B cell (primary cell): Measurements from ENCODE around the gene CNRIP1. TPM values are rescaled to one million over a fixed set of nuclear protein-coding genes. Genes with fewer than 3 reads are reported as not detected.

Experiments
- ATAC-seq: fragments of 200-7000 bp; cut with Tn5 transposase; one replicate; pipeline ENCODE4 v1.10.0; 2021; ENCODE audit warnings: low read depth, mild to moderate bottlenecking, moderate number of reproducible peaks, moderate library complexity
- CTCF ChIA-PET: fragments of 350-600 bp; sonication (Branson Sonifier 250); formaldehyde crosslinking; loops from one replicate; lab custom pipeline; 2021; ENCODE audit warnings: antibody characterized with exemption, inconsistent platforms; lab: Charles Lee
- POLR2A ChIA-PET: fragments of 350-600 bp; sonication (Branson Sonifier 250); formaldehyde crosslinking; loops from one replicate; lab custom pipeline; 2021; ENCODE audit warnings: antibody characterized with exemption; lab: Charles Lee
- DNase-seq: peaks from one replicate; pipeline ENCODE4 v3.0.0; 2013
- H2AFZ ChIP-seq: 2 replicates; pipeline ENCODE4 v1.6.1; 2012; ENCODE audit warnings: mild to moderate bottlenecking, low read depth, low read length; ENCODE audit not compliant: insufficient read depth, poor library complexity, severe bottlenecking
- H3K27ac ChIP-seq, 2 donors: 1 replicate in 1 of 2; 2 replicates in 1 of 2; pipeline ENCODE4 v1.5.1; 2012 to 2013; ENCODE audit warnings: low read length in 2 of 2, mild to moderate bottlenecking in 2 of 2, moderate library complexity in 1 of 2
- H3K27me3 ChIP-seq, 4 experiments: fragments of 200-600 bp in 1 of 4; sonication (generic) in 1 of 4; replicated peaks in 1 of 4; 1 replicate in 2 of 4; 2 replicates in 2 of 4; pipeline versions ENCODE4 v1.6.1 to v1.7.0; 2013 to 2016; ENCODE audit warnings: low read length in 3 of 4, mild to moderate bottlenecking in 2 of 4, mixed read lengths in 1 of 4, moderate library complexity in 1 of 4; ENCODE audit not compliant: insufficient read depth in 4 of 4, control insufficient read depth in 3 of 4; ENCODE audit errors: control extremely low read depth in 1 of 4
- H3K36me3 ChIP-seq, 2 experiments: replicated peaks in 1 of 2; 1 replicate in 1 of 2; 2 replicates in 1 of 2; pipeline versions ENCODE4 v1.6.1 to v1.7.1; 2013; ENCODE audit warnings: low read length in 1 of 2; ENCODE audit not compliant: insufficient read depth in 2 of 2, control insufficient read depth in 1 of 2; ENCODE audit errors: control extremely low read depth in 1 of 2, extremely low read depth in 1 of 2
- H3K4me1 ChIP-seq, 2 donors: fragments of 200-600 bp in 1 of 2; sonication (generic) in 1 of 2; 1 replicate in 1 of 2; 2 replicates in 1 of 2; pipeline versions ENCODE4 v1.5.1 to v1.6.1; 2013 to 2017; ENCODE audit warnings: low read length in 2 of 2; ENCODE audit not compliant: control insufficient read depth in 2 of 2, insufficient read depth in 2 of 2
- H3K4me2 ChIP-seq: replicated peaks from 2 replicates; pipeline ENCODE3; 2012; ENCODE audit warnings: mild to moderate bottlenecking, low read depth, low read length; ENCODE audit not compliant: poor library complexity, severe bottlenecking
- H3K4me3 ChIP-seq, 5 experiments: fragments of 200-600 bp in 1 of 5; sonication (generic) in 1 of 5; 1 replicate in 3 of 5; 2 replicates in 2 of 5; pipeline versions ENCODE4 v1.5.1 to v1.7.0; 2011 to 2016; ENCODE audit warnings: low read length in 4 of 5, mild to moderate bottlenecking in 4 of 5, low read depth in 2 of 5, control low read depth in 1 of 5, moderate library complexity in 1 of 5; ENCODE audit not compliant: insufficient read depth in 1 of 5; ENCODE audit errors: control extremely low read depth in 1 of 5, extremely low read depth in 1 of 5
- H3K79me2 ChIP-seq: fragments of 200-600 bp; sonication (generic); one replicate; pipeline ENCODE4 v1.6.0; 2016; ENCODE audit warnings: low read length; ENCODE audit not compliant: control insufficient read depth, insufficient read depth
- H3K9ac ChIP-seq: fragments of 200-600 bp; sonication (generic); 2 replicates; pipeline ENCODE4 v1.6.1; 2017; ENCODE audit warnings: mild to moderate bottlenecking, low read length, moderate library complexity
- H3K9me3 ChIP-seq, 3 donors: one replicate each; pipeline versions ENCODE4 v1.6.1 to v1.7.1; 2013; ENCODE audit warnings: low read length in 2 of 3; ENCODE audit not compliant: control insufficient read depth in 2 of 3, insufficient read depth in 1 of 3; ENCODE audit errors: control extremely low read depth in 1 of 3
- H4K20me1 ChIP-seq: 2 replicates; pipeline ENCODE4 v1.6.0; 2012; ENCODE audit warnings: mild to moderate bottlenecking, low read length; ENCODE audit not compliant: insufficient read depth, control insufficient read depth, poor library complexity, severe bottlenecking
- H3K27ac Mint-ChIP-seq: one replicate; pipeline ENCODE4 v1.8.0; 2021; ENCODE audit warnings: mixed read lengths
- H3K27me3 Mint-ChIP-seq: one replicate; pipeline ENCODE4 v1.8.0; 2021; ENCODE audit warnings: mixed read lengths
- H3K4me1 Mint-ChIP-seq: one replicate; pipeline ENCODE4 v1.8.0; 2021; ENCODE audit warnings: mixed read lengths
- H3K4me3 Mint-ChIP-seq: one replicate; pipeline ENCODE4 v1.8.0; 2021; ENCODE audit warnings: mixed read lengths
- H3K9me3 Mint-ChIP-seq: one replicate; pipeline ENCODE4 v1.8.0; 2022; ENCODE audit warnings: mixed read lengths; ENCODE audit not compliant: insufficient read depth
- CTCF ChIP-seq: fragments of 200-600 bp; IDR thresholded peaks from one replicate; pipeline ENCODE4 v1.8.0; 2022; ENCODE audit warnings: antibody characterized with exemption, mild to moderate bottlenecking
- EZH2 ChIP-seq: IDR thresholded peaks from 2 replicates; pipeline ENCODE4 v1.6.1; 2012; ENCODE audit warnings: borderline replicate concordance, low read depth, mild to moderate bottlenecking, moderate library complexity, low read length; ENCODE audit not compliant: insufficient read depth, poor library complexity, severe bottlenecking
- WGBS: methylation state at CpG from one replicate; pipeline ENCODE4 v1.1.5; 2013; ENCODE audit warnings: missing lambda C conversion rate; ENCODE audit not compliant: insufficient coverage; 5-methylcytosine and 5-hydroxymethylcytosine counted together
- intact Hi-C: fragments of 100-400 bp; cut with micrococcal nuclease; formaldehyde crosslinking; loops from one replicate; pipeline ENCODE4 v1.10.0; 2022
- polyA plus RNA-seq: library from polyadenylated mRNA; depleted of rRNA; stranded (reverse); fragments of >200 nt; gene quantifications from 2 replicates; pipeline ENCODE4 v1.2.3, GENCODE V29; 2012
- total RNA-seq, 2 donors: library from RNA; stranded (reverse); fragments of 120-200 nt in 1 of 2; gene quantifications; 1 replicate in 1 of 2; 2 replicates in 1 of 2; pipeline versions ENCODE4 v1.2.3 to v1.2.4, GENCODE V29; 2013 to 2022

CNRIP1 gene
- total and polyA plus RNA-seq, 2 donors (not counting 1 experiment from before 2014, with no cell fraction given), result not detected

GRCh38 chr2:68294187-68294586, 25.6 kb downstream of the CNRIP1 start:
- Histone ChIP-seq H3K79me2 (no peaks in the 10 kb centered on the region), H3K27me3 (no peaks in the 10 kb centered on the region), H2AFZ (no peak overlapping the region), H3K4me2 (no peak overlapping the region), H4K20me1 (no peaks in the 10 kb centered on the region), H3K9ac (no peak overlapping the region), H3K4me3 (no peak overlapping the region), H3K4me1 (peaks cover 11 to 12% of the 10 kb centered on the region in 2 donors), H3K27ac (no peak overlapping the region), H3K36me3 (no peaks in the 10 kb centered on the region), H3K9me3 (no peaks in the 10 kb centered on the region)
- no peak for ATAC-seq
- intact Hi-C loops, result no loop called here
- CTCF ChIA-PET, result interaction anchor here (0.8 to 5.5 kb wide), 5 partner anchors 10 to 172 kb away, joined by 3 to 36 read pairs (median 17); no protein-coding TSS in a partner anchor
- no peaks in the 10 kb centered on the region for H3K9me3 Mint-ChIP-seq
- H3K27me3 Mint-ChIP-seq, result no peaks in the 10 kb centered on the region
- no CpG with 5 or more reads among the region's 3 CpGs for whole genome bisulfite sequencing
- DNase-seq, result no peak
- H3K4me3 Mint-ChIP-seq, result no peak overlapping the region
- no peak overlapping the region for H3K27ac Mint-ChIP-seq
- H3K4me1 Mint-ChIP-seq, result peaks cover 15% of the 10 kb centered on the region
- POLR2A ChIA-PET, result no interaction called here
- TF ChIP-seq CTCF, result no peak
- no peak for TF ChIP-seq EZH2

- H3K27ac ChIP-seq, result no peak overlapping the region
- H3K9me3 Mint-ChIP-seq, result no peaks in the 10 kb centered on the region
- H3K9me3 ChIP-seq, result no peaks in the 10 kb centered on the region
- H3K27me3 Mint-ChIP-seq, result no peaks in the 10 kb centered on the region
- H3K4me1 Mint-ChIP-seq, result peaks cover 15% of the 10 kb centered on the region
- no peak overlapping the region for H3K4me3 ChIP-seq
- H3K27ac Mint-ChIP-seq, result no peak overlapping the region
- intact Hi-C loops, result no loop called here
- no peaks in the 10 kb centered on the region for H3K36me3 ChIP-seq
- 74% methylated on average over 5 of the region's 6 CpGs for WGBS
- H3K4me3 Mint-ChIP-seq, result no peak overlapping the region
- CTCF ChIA-PET, result interaction anchor here (0.8 to 5.5 kb wide), 5 partner anchors 10 to 171 kb away, joined by 3 to 36 read pairs (median 17); no protein-coding TSS in a partner anchor
- ATAC-seq (no peak), DNase-seq (no peak)
- H4K20me1 ChIP-seq, result no peaks in the 10 kb centered on the region
- TF ChIP-seq CTCF (no peak), EZH2 (no peak)
- no peaks in the 10 kb centered on the region for H3K79me2 ChIP-seq
- no peaks in the 10 kb centered on the region for H3K27me3 ChIP-seq
- H3K4me1 ChIP-seq, result peaks cover 11 to 12% of the 10 kb centered on the region in 2 donors
- no peak overlapping the region for H3K4me2 ChIP-seq
- H3K9ac ChIP-seq, result no peak overlapping the region
- no peak overlapping the region for H2AFZ ChIP-seq
- POLR2A ChIA-PET, result no interaction called here
Measured at GRCh38 chr2:68293755-68294154, 26.0 kb downstream of the CNRIP1 start.
